WERI-Rb-1 (cell line): ENCODE measurements around the gene GABRA5.

Experiments
- DNase-seq: peaks from one replicate; pipeline ENCODE4 v3.0.0-alpha.2; 2020
- H3K27ac ChIP-seq: fragments of 250-450 bp; sonication (Bioruptor Pico); 2 replicates; pipeline ENCODE4 v1.5.1; 2020; ENCODE audit warnings: mild to moderate bottlenecking, moderate library complexity
- H3K27me3 ChIP-seq: fragments of 250-450 bp; sonication (Bioruptor Pico); 2 replicates; pipeline ENCODE4 v1.5.1; 2021; ENCODE audit warnings: mild to moderate bottlenecking, low read depth, moderate library complexity; ENCODE audit not compliant: insufficient read depth, severe bottlenecking
- H3K36me3 ChIP-seq: fragments of 250-450 bp; sonication (Bioruptor Pico); 2 replicates; pipeline ENCODE4 v1.5.1; 2020; ENCODE audit warnings: mild to moderate bottlenecking, moderate library complexity
- H3K4me3 ChIP-seq: 2 replicates; pipeline ENCODE4 v1.5.1; 2011; ENCODE audit warnings: low read depth, mild to moderate bottlenecking, control low read depth, low read length
- H3K9me3 ChIP-seq: fragments of 250-450 bp; sonication (Bioruptor Pico); 2 replicates; pipeline ENCODE4 v1.5.1; 2021; ENCODE audit warnings: mild to moderate bottlenecking, moderate library complexity; ENCODE audit not compliant: severe bottlenecking
- TF ChIP-seq, protein P1 (sequence below): IDR thresholded peaks from 2 replicates; pipeline ENCODE4 v1.5.1; 2011; ENCODE audit warnings: low read depth, mild to moderate bottlenecking, control low read depth, inconsistent platforms, low read length

GABRA5 gene

DNA sequence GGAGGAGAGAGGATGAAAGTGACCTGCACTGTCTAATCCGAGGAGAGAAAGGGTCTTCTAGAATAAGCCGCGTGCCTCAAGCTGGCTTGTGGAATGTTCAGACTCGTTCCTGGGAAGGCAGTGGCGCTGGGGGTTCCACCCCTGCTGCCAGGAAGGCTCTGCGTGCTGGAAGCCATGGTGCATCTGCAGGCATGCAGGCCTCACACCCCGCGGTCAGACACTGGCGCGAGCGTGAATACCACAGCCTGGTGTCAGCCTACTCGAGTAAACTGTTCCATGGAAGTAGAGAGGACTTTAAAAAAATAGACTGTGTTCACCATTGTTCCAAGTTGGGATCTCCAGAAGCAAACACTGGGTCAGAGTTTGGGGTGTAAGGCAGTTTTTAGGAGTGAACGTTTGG is 78.2 kb downstream of the GABRA5 start:
- no peak overlapping the region for H3K4me3 ChIP-seq
- TF ChIP-seq, protein P1, sequence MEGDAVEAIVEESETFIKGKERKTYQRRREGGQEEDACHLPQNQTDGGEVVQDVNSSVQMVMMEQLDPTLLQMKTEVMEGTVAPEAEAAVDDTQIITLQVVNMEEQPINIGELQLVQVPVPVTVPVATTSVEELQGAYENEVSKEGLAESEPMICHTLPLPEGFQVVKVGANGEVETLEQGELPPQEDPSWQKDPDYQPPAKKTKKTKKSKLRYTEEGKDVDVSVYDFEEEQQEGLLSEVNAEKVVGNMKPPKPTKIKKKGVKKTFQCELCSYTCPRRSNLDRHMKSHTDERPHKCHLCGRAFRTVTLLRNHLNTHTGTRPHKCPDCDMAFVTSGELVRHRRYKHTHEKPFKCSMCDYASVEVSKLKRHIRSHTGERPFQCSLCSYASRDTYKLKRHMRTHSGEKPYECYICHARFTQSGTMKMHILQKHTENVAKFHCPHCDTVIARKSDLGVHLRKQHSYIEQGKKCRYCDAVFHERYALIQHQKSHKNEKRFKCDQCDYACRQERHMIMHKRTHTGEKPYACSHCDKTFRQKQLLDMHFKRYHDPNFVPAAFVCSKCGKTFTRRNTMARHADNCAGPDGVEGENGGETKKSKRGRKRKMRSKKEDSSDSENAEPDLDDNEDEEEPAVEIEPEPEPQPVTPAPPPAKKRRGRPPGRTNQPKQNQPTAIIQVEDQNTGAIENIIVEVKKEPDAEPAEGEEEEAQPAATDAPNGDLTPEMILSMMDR = no peak
- DNase-seq = no peak
- H3K27me3 ChIP-seq = no peaks in the 10 kb centered on the region
- H3K9me3 ChIP-seq = no peaks in the 10 kb centered on the region
- no peak overlapping the region for H3K27ac ChIP-seq
- no peaks in the 10 kb centered on the region for H3K36me3 ChIP-seq

DNA sequence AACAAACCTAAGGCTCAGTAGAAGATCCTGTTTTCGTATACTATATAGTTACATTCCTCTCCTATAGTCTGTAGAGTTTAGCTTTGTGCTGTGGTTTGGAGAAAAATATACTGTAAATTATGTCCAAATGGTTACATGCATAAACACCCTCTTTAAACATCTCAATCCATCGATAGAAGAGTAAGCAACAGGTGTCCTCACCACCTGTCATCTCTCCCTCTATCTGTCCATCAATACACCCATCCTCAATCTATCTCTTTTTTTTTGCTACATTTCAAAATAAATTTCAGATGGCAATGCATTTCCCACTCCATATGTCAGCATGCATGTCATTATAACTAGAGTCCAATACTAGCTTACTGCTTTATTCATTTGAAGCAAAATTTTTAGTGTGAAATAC is 83.1 kb downstream of the GABRA5 start:
- no peaks in the 10 kb centered on the region for H3K27me3 ChIP-seq
- no peak overlapping the region for H3K4me3 ChIP-seq
- DNase-seq = no peak
- no peaks in the 10 kb centered on the region for H3K36me3 ChIP-seq
- TF ChIP-seq, protein P1 = no peak
- peaks cover 4% of the 10 kb centered on the region for H3K9me3 ChIP-seq
- no peak overlapping the region for H3K27ac ChIP-seq

DNA sequence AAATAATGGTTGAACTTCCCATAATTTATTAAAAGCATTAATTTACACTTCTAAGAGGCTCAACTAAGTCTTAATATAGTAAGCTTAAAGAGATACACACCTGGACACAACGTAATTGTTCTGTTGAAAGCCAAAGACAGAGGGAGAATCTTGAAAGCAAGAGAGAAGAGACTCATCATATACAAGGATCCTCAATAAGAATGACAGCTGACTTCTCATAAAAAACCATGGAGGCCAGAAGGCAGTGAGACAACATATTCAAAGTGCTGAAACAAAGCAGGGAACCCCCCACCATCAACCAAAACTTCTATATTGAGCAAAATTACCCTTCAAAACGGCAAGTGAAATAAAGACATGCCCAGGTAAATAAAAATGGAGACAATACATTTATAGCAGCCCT is 87.5 kb downstream of the GABRA5 start:
- TF ChIP-seq, protein P1 = no peak
- Histone ChIP-seq H3K36me3 (no peaks in the 10 kb centered on the region), H3K27ac (no peak overlapping the region), H3K27me3 (no peaks in the 10 kb centered on the region), H3K4me3 (no peak overlapping the region), H3K9me3 (peaks cover 4% of the 10 kb centered on the region)
- no peak for DNase-seq

DNA sequence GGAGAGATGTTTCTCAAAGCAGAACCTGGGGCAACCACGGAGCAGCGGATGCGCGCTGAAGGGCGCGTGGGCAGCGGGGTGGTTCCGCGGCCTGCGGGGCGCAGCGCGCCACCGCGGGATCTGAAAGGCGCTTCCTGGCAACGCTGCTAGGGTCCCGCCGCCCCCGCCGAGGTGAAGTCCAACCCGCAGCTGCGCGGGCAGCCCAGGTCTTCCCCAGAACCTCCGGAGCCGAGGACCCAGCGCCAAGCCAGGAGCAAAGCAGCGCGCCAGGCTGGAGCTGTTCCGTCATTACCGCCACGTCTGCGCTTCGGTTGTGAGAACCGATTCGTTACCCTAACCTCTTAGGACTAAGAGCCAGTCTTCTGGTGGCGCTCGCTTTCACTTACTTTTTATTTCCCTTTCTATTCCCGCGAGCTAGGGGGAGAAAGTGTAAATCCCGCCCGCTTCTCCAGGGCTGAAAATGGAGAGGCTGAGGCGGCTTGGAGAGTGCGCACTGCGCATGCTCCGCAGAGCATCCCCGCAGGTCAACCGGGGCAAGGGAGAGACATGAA is 100.9 kb downstream of the GABRA5 start:
- peak overlapping the region; percentile 54 for H3K27ac ChIP-seq
- peaks cover 6% of the 10 kb centered on the region for H3K27me3 ChIP-seq
- peak overlapping the region; percentile 54 for H3K4me3 ChIP-seq
- no peaks in the 10 kb centered on the region for H3K36me3 ChIP-seq
- no peaks in the 10 kb centered on the region for H3K9me3 ChIP-seq
- peak; percentile 80 for DNase-seq
- TF ChIP-seq, protein P1 = no peak

DNA sequence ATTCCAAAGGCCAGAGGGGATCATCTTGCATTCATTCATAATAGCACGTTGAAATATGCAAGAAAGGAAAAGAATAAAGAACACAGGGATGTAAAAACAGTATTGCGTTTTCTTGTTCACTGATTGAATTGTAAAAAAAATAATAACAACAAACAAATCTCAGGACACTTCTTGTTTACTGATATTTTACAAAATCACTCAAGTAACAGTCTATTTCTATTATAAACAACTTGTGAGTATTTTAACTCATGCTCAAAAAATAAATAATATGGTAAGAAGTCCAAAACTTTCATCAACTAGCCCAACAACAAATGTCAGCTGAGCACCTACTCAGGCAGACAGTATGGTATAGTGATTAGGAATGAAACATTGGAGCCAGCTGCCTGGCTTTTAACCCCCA is 101.9 kb downstream of the GABRA5 start:
- Histone ChIP-seq H3K27me3 (peaks cover 6% of the 10 kb centered on the region), H3K4me3 (no peak overlapping the region), H3K9me3 (no peaks in the 10 kb centered on the region), H3K36me3 (no peaks in the 10 kb centered on the region), H3K27ac (no peak overlapping the region)
- no peak for DNase-seq
- TF ChIP-seq, protein P1 = no peak

DNA sequence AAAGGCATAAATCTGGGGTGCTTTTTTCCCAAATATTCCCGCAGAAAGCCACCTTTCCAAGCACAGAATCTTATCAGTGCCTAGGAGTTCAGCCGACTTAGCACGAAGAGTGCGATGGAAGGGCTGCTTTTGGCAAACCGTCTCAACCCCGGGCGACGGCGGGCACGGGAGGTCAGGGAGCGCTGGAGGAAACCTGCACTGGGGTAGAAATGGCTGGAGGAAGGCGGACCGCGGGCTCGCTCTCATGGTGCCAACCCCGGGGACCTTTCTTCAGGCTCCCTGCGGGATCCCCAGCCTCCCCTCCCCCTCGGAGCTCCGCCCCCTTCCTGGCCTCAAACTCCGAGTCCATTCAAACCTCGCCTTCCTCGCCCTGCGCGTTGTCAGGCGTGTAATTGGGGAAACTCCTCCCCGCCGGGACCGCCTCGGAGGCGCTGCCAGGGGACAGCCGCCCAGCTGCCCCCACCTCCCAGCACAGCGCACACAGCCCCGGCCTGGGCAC is 103.9 kb downstream of the GABRA5 start, which contains the start of gene GABRG3:
GABRG3 (plus strand) TSS at position 470 of the 499 bp plus-strand sequence.
- H3K27me3 ChIP-seq = peaks cover 6% of the 10 kb centered on the region
- TF ChIP-seq, protein P1 = no peak
- H3K36me3 ChIP-seq = no peaks in the 10 kb centered on the region
- H3K27ac ChIP-seq = no peak within 1 kb of the TSS
- no peaks in the 10 kb centered on the region for H3K9me3 ChIP-seq
- H3K4me3 ChIP-seq = peak within 1 kb of the TSS; percentile 48
- peak; percentile 81 for DNase-seq
